OCI-M2 (cell line): ENCODE data around the gene VAV1.
"Not testable (repeated sequence)": the region's sequence is repeated elsewhere in the genome, so short reads cannot be mapped to it uniquely, and the experiment has no call there.

Source experiments
- DNase-seq: peaks from one replicate; lab custom pipeline; 2025; ENCODE audit not compliant: unreplicated experiment; lab: John Stamatoyannopoulos, UW

VAV1 gene

DNA sequence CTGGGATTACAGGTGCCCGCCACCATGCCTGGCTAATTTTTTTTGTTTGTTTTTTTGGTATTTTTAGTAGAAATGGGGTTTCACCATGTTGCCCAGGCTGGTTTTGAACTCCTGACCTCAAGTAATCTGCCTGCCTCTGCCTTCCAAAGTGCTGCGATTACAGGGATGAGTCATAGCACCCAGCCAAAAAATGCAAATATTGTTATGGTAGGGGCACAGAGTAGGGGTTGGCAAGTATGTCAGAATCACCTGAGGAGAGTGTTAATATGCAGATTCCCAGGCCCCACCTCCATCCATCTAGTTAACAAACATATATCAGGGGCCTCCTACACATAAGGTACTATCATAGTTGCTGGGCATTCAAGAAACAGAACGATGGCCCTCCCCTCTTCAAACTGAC lies 44.7 kb downstream of the VAV1 start:
- DNase-seq: no peak

DNA sequence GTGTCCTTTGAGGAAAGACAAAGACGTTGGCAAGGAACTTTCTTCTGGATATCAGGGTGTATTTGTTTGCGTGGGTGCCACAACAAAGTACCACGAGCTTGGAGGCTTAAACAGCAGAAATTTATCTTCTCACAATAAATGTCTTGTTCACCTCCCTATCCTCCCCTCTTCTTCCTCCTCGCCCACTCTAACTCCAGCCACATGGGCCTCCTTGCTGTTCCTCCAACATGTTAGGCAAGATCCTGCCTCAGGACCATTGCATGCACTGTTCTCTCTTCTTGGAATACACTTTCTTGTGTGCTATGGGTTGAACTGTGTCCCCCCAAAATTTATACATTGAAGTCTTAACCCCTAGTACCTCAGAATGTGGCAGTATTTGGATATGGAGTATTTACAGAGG lies 45.7 kb downstream of the VAV1 start:
- no peak for DNase-seq

DNA sequence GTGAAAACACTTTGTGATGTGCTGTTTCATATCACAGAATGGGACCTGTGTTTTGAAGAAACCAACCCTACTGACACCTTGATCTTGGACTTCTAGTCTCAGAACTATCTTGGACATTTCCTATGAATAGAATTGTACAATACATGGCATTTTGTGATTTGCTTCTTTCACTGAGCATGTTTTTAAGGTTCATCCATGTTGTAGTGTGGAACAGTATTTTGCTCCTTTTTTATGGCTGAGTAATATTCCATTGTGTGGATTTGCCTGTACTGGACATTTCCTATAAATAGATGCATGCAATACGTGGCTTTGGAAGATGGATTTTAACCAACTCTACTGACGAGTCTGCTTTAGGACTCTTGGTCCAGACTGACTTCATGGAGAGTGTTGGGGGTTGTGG lies 46.8 kb downstream of the VAV1 start:
- DNase-seq: no peak

DNA sequence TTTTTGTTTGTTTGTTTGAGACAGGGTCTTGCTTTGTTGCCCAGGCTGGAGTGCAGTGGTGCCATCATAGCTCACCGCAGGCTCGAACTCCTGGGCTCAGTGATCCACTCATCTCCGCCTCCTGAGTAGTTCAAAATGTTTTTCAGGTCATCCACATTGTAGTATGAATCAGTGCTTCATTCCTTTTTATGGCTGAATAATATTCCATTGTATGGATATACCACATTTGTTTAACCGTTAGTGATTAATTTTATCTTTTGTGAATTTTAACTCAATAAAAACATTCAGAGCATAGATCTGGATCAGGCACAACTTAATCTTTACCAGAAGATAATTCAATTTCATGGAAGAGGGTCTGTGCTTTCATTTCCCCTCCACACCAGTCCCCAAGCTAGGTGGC lies 47.7 kb downstream of the VAV1 start:
- no peak for DNase-seq

DNA sequence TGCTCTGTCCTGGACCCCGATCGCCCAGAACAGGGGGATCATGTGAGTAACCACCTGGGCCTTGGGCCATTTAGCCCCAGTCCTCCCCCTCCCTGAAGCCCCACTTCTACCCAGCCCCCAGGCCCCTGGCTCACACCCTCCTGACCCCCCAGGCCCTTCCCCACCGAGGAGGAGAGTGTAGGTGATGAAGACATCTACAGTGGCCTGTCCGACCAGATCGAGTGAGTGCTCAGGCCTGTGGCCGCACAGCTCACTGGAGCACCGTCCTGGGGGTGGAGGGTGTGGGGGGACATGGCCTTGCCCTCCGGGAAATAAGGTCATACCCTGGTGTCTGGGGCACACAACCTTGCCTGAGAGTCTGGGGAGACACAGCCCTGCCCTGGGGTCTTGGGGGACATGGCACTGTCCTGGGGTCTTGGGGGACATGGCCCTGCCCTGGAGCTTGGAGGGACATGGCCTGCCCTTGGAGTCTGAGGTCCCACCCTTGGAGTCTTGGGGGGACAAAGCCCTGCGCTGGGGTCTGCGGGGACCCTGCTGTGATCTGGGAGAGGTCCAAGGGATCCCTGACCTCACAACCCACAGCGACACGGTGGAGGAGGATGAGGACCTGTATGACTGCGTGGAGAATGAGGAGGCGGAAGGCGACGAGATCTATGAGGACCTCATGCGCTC lies 49.3 kb downstream of the VAV1 start:
- DNase-seq: no peak

DNA sequence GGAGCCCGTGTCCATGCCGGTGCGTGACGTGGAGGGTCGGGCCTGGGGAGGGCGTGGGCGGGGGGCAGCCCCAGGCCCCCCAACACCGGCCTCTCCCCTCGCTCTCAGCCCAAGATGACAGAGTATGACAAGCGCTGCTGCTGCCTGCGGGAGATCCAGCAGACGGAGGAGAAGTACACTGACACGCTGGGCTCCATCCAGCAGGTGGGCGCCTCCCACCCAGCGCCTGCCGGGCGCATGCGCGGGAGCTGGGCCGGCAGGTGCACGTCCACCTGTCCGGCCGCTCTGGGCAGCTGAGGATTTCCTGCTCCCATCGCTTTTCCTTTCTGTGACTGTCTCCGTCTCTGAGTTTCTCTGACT lies 49.8 kb downstream of the VAV1 start:
- no peak for DNase-seq

DNA sequence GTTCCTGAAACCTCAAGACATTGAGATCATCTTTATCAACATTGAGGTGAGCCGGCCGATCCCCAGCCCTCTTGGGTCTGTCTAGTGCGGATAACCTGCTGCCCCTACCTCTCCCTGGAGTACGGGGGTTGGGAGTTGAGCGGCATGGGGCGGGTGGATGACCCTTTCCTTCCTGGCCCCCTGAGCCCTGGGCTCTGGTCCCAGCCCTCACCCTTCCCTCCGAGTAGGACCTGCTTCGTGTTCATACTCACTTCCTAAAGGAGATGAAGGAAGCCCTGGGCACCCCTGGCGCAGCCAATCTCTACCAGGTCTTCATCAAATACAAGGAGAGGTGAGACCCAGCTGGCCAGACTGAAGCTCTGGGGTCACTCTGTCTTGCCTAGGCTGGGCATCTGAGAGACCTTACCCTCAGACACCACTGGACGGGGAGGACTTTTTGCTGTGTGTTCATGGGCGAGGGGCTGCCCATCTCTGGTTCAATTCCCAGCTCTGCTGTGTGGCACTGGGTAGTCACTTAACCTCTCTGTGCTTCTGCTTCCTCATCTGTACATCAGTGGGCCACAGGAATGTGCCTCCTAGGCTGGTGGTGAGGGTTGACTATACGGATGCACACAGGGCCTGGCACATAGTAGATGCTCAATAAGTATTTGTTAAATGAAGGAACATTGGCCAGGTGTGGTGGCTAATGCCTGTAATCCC lies 52.7 kb downstream of the VAV1 start:
- no peak for DNase-seq

DNA sequence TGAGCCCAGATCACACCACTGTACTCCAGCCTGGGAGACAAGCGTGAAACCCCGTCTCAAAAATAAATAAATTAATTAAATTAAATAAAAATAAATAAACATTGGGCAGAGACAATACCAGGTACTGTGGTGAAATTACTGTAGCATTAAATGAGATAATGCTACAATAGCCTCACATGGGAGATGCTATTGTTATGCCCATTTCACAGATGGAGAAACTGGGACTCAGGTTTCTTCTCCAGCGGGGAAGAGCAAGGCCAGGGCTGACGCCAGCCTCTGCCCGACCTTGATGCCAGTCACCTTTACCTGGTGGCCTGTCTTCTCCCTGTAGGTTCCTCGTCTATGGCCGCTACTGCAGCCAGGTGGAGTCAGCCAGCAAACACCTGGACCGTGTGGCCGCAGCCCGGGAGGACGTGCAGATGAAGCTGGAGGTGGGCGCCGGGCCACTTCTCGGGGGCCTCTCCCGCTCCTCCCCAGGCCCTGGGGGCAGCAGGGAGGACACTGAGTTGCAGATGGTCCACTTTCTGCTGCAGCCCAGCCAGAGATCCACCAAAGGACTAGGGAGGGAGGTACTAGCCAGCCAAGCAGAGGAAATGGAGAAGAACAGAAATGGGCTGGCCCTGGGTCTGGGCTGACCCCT lies 53.9 kb downstream of the VAV1 start:
- no peak for DNase-seq

DNA sequence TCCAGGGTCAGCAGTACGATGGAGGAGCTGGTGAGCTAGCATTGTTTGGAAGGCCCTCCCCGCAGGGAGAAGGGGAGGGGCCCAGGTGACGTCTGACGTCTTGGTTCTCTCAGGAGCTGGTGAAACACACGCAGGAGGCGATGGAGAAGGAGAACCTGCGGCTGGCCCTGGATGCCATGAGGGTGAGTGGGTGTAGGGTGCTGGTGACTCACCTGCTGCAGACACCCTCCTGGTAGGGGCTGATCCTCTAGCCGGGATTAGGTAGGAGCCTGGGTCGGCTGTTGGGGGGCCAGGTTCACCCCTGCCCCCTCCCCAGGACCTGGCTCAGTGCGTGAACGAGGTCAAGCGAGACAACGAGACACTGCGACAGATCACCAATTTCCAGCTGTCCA lies 55.8 kb downstream of the VAV1 start:
- no peak for DNase-seq

DNA sequence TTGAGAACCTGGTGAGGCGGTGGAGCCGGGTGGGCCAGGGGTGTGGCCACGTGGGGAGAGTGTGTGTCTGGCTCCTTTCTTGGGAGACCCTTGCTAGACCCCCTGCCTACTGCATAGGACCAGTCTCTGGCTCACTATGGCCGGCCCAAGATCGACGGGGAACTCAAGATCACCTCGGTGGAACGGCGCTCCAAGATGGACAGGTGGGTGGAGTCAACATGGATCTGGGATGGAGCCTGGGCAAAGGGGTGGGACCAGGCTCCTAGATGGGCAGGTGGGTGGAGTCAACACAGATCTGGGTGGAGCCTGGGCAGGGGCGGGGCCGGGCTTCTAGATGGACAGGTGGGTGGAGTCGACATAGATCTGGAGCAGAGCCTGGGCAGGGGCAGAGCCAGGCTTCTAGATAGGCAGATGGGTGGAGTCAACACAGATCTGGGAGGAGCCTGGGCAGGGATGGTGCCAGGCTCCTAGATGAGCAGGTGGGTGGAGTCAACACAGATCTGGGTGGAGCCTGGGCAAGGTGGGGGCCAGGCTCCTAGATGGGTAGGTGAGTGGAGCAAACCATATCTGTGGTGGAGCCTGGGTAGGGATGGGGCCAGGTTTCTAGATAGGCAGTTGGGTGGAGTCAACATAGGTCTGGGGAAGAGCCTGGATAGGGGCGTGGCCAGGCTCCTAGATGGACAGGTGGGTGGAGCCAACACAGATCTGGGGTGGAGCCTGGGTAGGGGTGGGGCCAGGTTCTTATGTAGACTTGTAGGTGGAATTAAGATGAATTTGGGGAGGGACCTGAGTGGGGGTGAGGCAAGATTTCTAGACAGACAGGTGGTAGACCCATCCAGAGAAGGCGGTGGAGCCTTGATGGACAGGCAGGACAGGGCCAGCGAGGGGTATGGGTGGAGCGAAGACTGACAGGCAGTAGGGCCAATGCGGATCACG lies 56.5 kb downstream of the VAV1 start:
- DNase-seq: no peak

DNA sequence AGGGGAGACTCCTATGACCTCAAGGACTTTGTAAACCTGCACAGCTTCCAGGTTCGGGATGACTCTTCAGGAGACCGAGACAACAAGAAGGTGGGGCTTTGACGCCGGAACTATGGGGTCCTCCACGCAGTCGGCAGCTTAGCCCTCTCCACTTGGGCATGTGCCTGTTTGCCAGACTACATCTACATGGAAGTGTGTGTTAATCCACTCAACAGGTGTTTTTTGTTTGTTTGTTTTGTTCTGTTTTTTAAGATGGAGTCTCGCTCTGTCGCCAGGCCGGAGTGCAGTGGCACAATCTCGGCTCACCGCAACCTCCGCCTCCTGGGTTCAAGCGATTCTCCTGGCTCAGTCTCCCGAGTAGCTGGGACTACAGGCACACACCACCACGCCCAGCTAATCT lies 57.3 kb downstream of the VAV1 start:
- not testable (repeated sequence) for DNase-seq

DNA sequence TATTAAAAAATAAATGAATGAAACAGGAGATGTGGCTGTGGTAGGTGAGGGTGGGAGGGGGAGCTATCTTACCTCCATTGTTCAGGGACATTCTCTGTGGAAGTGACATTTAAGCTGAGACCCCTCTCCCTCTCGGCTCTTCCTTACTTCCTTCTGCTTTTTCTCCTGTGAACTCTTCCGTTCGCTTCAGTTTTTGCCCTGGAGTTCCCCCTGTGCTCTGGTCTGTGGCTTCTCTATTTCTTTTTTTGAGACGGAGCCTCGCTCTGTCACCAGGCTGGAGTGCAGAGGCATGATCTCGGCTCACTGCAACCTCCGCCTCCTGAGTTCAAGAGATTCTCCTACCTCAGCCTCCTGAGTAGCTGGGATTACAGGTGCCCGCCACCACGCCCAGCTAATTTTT lies 58.6 kb downstream of the VAV1 start:
- DNase-seq: not testable (repeated sequence)

DNA sequence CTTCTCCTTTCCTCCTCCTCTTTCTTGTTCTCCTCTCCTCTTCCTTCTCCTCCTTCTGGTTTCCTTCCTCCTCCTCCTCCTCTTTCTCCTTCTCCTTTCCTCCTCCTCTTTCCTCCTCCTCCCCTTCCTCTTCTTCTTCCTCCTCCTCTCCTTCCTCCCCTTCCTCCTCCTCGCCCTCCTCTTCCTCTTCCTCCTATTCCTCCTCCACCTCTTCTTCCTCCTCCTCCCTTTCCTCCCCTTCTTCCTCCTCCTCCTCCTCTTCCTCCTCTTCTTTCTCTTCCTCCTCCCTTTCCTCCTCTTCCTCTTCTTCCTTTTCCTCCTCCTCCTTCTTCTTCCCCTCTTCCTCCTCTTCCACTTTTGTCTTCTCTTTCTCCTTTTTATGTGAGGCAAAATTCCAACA lies 59.9 kb downstream of the VAV1 start:
- no peak for DNase-seq

DNA sequence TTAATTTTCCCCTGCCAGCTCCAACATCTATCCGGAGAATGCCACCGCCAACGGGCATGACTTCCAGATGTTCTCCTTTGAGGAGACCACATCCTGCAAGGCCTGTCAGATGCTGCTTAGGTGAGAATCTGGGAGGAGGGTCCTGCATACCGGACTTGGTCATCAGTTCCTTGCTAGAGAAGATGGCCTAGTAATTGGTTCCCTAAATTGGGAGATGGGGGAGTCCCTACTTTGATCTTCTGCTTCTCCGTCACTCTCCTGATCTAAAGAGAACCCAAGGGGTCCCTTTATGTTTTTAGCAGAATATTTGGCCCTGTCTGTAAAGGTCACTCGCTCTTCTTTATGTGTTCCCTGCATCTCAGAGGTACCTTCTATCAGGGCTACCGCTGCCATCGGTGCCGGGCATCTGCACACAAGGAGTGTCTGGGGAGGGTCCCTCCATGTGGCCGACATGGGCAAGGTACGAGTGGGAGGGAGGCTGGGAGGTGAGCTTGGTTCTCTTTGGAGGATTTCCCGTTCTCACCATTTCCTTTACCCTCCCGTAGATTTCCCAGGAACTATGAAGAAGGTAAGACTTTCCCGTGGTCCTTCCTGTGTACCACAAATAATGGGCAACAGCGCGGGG lies 60.8 kb downstream of the VAV1 start:
- DNase-seq: no peak

DNA sequence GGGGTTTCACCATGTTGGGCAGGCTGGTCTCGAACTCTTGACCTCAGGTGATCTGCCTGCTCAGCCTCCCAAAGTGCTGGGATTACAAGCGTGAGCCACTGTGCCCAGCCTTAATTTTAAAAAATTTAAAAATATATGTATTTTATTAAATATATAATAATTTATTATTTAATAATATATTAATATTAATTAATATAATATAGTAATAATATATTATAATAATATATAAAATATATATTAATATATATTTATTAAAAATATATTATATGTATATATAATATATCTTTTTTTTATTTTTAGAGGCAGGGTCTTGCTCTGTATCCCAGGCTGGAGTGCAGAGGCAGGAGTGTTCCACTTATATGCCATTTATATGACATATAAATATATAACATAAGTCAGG lies 61.9 kb downstream of the VAV1 start:
- DNase-seq: no peak

DNA sequence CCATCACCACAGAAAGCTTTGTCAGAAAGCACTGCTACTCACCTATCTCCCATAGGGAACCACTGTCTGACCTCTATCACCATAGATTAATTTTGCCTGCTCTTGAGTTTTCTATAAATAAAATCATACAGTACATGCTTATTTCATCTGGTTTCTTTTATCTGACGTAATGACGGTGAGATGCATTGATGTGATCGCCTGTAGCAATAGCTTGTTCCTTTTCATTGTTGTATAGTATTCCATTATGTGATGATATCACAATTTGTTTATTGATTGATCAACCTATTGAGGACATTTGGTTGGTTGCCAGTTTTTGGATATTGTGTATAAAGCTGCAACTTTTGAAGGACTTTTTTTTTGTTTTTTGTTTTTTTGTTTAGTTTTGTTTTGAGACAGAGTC lies 63.0 kb downstream of the VAV1 start:
- no peak for DNase-seq

DNA sequence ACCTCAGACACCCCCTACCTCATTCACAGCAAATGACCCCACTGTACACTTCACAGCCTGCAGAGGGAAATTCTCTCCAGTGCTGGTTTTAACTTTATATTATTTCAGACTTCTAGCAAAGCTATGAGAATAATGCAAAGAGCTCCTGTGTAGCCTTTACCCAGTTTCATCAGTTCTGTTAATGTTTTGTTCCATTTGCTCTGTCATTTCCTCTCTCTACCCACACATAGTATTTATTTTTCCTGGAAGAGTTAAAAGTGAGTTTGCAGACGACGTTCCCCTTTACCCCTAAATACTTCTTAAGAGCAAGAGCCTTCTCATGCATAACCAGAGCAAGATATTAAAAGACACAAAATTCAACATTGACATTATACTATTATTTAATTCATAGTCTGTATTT lies 65.0 kb downstream of the VAV1 start:
- no peak for DNase-seq

DNA sequence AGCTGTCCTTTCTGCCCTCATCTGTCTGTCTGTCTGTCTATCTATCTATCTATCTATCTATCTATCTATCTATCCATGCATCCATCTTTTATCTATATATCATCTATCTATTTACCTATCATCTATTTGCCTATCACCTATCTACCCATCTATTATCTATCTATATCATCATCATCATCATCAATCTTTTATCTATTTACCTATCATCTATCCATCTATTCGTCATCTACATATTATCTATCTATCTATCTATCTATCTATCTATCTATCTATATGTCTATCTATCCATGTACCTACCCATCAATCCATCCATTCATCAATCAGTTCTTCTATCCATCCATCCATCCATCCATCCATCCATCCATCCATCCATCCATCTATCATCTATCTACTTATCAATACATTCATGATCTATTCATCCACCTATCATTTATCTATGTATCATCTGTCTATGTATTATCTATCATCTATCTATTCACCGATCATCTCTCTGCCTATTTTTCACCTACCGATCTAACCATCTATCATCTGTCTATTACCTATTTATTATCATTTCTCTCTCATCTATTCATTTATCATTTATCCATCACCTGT lies 65.7 kb downstream of the VAV1 start:
- DNase-seq: no peak

DNA sequence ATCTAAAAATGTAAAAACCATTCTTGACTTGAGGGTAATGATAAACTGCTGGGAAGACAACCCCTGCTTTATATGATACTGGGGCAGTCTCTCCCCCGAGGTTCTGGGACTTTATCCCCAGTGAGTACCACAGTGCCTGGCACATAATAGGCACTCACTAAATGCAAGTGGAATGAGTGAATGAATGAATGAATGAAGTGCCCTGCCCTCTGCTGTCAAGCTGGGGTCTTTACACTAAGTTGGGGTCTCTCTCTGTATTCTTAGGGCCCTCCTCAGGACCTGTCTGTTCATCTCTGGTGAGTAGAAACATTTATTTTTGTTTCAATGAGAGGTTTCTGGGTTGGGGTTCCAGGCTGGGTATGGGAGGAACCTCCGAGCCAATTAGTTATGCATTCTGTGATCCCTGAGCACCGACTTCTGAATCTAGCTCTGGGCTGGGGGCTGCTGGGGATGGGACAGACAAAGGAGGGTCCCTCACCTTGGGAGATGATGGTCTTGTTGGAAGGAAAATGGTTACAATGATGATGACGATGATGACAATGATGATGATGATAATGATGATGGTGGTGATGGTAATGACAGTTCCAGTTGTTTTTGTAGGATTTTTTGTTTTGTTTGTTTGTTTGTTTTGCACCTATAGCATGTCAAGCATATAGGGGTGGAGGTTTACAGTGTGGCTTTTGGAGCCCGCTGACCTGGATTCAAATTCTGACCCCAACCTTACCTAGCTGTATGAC lies 70.5 kb downstream of the VAV1 start:
- no peak for DNase-seq

DNA sequence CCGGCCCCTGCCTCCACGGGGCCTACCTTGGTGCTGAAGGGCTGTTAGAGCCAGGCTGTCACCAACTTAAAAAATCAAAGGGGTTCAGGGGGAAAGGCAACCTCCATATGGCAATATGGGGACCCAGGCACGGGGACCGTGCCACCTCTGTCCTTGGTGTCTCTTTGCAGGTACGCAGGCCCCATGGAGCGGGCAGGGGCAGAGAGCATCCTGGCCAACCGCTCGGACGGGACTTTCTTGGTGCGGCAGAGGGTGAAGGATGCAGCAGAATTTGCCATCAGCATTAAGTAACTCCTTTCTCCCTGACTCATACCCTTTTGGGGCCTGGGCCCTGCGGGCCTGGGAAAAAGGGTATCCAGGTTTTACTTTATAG lies 75.3 kb downstream of the VAV1 start:
- no peak for DNase-seq
